GM10847 (cell line): Measurements from ENCODE around the gene ANGEL1.

Experiments
- POLR2A ChIP-seq: IDR thresholded peaks from 2 replicates; pipeline ENCODE4 v1.6.1; 2011; ENCODE audit not compliant: insufficient read length; ENCODE audit errors: extremely low read depth

The ANGEL1 gene

GRCh38 chr14:76829650-76830421 is 17.2 kb upstream of the ANGEL1 start:
- no peak for TF ChIP-seq POLR2A

GRCh38 chr14:76829013-76829365 is 16.3 kb upstream of the ANGEL1 start:
- TF ChIP-seq POLR2A, result no peak

- TF ChIP-seq POLR2A, result no peak
These were observed 15.8 kb upstream of the ANGEL1 start for GRCh38 chr14:76828339-76829012.

- no peak for TF ChIP-seq POLR2A
These were observed 15.1 kb upstream of the ANGEL1 start for GRCh38 chr14:76827696-76828296.

- TF ChIP-seq POLR2A, result no peak
These were observed 13.4 kb upstream of the ANGEL1 start, which contains the start of gene LRRC74A for GRCh38 chr14:76826122-76826521. TSS of gene LRRC74A (plus strand) at chr14:76826408. CDS start at chr14:76826698, 290 bp downstream.

GRCh38 chr14:76820700-76821099 is 8.0 kb upstream of the ANGEL1 start:
- no peak for TF ChIP-seq POLR2A

GRCh38 chr14:76814726-76815645 is 2.3 kb upstream of the ANGEL1 start:
- TF ChIP-seq POLR2A, result no peak

GRCh38 chr14:76812093-76812421 is 625 bp downstream of the ANGEL1 start:
- TF ChIP-seq POLR2A, result no peak

GRCh38 chr14:76811561-76811960 is 1.1 kb downstream of the ANGEL1 start:
- no peak for TF ChIP-seq POLR2A

GRCh38 chr14:76810953-76811400 is 1.7 kb downstream of the ANGEL1 start:
- no peak for TF ChIP-seq POLR2A

- no peak for TF ChIP-seq POLR2A
These were observed 2.2 kb downstream of the ANGEL1 start for GRCh38 chr14:76810525-76810924.

GRCh38 chr14:76808990-76809389 is 3.7 kb downstream of the ANGEL1 start:
- TF ChIP-seq POLR2A, result no peak

GRCh38 chr14:76808011-76808410 is 4.7 kb downstream of the ANGEL1 start:
- no peak for TF ChIP-seq POLR2A

- no peak for TF ChIP-seq POLR2A
These were observed 6.2 kb downstream of the ANGEL1 start for GRCh38 chr14:76806446-76806845.

- no peak for TF ChIP-seq POLR2A
These were observed 18.7 kb downstream of the ANGEL1 start for GRCh38 chr14:76793956-76794355.
